Naive B cell (primary cell): ENCODE data around the gene GTF2B. TPM values are rescaled to one million over a fixed set of nuclear protein-coding genes. Genes with fewer than 3 reads are reported as not detected.
A peak's percentile ranks its signal among the peaks of the same experiment; 100 is the strongest.
"Not testable (repeated sequence)": the region's sequence is repeated elsewhere in the genome, so short reads cannot be mapped to it uniquely, and the experiment has no call there.

Source experiments
- ATAC-seq, 2 donors: fragments of 150-1000 bp; cut with Tn5 transposase; 2 replicates each; pipeline ENCODE4 v1.10.0; 2021; ENCODE audit warnings: low read depth in 2 of 2, mild to moderate bottlenecking in 2 of 2, moderate library complexity in 2 of 2
- DNase-seq: peaks from one replicate; pipeline ENCODE4 v3.0.0; 2022
- H3K27ac Mint-ChIP-seq, 6 donors: one replicate each; pipeline ENCODE4 v1.8.0; 2020 to 2022; ENCODE audit warnings: mild to moderate bottlenecking in 6 of 6, mixed read lengths in 6 of 6, moderate library complexity in 5 of 6, inconsistent platforms in 2 of 6
- H3K27me3 Mint-ChIP-seq, 3 donors: one replicate each; pipeline ENCODE4 v1.8.0; 2021 to 2022; ENCODE audit warnings: mixed read lengths in 3 of 3, mild to moderate bottlenecking in 1 of 3
- H3K36me3 Mint-ChIP-seq, 2 donors: one replicate each; pipeline ENCODE4 v1.8.0; 2020 to 2022; ENCODE audit warnings: mixed read lengths in 2 of 2, inconsistent platforms in 1 of 2, mild to moderate bottlenecking in 1 of 2
- H3K4me1 Mint-ChIP-seq, 3 donors: one replicate each; pipeline ENCODE4 v1.8.0; 2020 to 2022; ENCODE audit warnings: mixed read lengths in 3 of 3, inconsistent platforms in 1 of 3, mild to moderate bottlenecking in 1 of 3, moderate library complexity in 1 of 3
- H3K4me3 Mint-ChIP-seq, 8 donors: one replicate each; pipeline ENCODE4 v1.8.0; 2020 to 2022; ENCODE audit warnings: mild to moderate bottlenecking in 8 of 8, mixed read lengths in 8 of 8, moderate library complexity in 8 of 8, inconsistent platforms in 2 of 8
- H3K9me3 Mint-ChIP-seq, 7 donors: one replicate each; pipeline ENCODE4 v1.8.0; 2020 to 2022; ENCODE audit warnings: mixed read lengths in 7 of 7, mild to moderate bottlenecking in 5 of 7, inconsistent platforms in 2 of 7, moderate library complexity in 1 of 7
- polyA plus RNA-seq, 6 donors: library from polyadenylated mRNA; unstranded; fragments of 300-500 nt; fragmentation: Illumina TruSeq; gene quantifications; one replicate each; pipeline ENCODE4 v1.2.3, GENCODE V29; 2021; ENCODE audit warnings: low read depth in 6 of 6

GTF2B gene
- polyA plus RNA-seq, 6 donors from 2014 or later, result 49.1 to 68.3 (median 59.0) TPM

- Mint-ChIP-seq H3K4me1 (peaks cover 14 to 27% (median 22%) of the 10 kb centered on the region in 3 donors), H3K4me3 (no peak overlapping the region), H3K27ac (peak overlapping the region in 3 of 6 donors; percentile 23 to 90 (median 49)), H3K36me3 (peaks cover 0 to 2% of the 10 kb centered on the region in 2 donors), H3K9me3 (no peaks in the 10 kb centered on the region), H3K27me3 (no peaks in the 10 kb centered on the region)
- peak; percentile 16 for DNase-seq
- ATAC-seq, result no peak
Measured at GRCh38 chr1:88877382-88877825, 14.0 kb downstream of the GTF2B start.

GRCh38 chr1:88876573-88877365, 14.6 kb downstream of the GTF2B start:
- Mint-ChIP-seq H3K27ac (no peak overlapping the region), H3K4me3 (no peak overlapping the region), H3K27me3 (no peaks in the 10 kb centered on the region), H3K36me3 (no peaks in the 10 kb centered on the region), H3K9me3 (no peaks in the 10 kb centered on the region), H3K4me1 (peaks cover 14 to 23% (median 18%) of the 10 kb centered on the region in 3 donors)
- no peak for ATAC-seq
- DNase-seq, result no peak

GRCh38 chr1:88875595-88875994, 15.8 kb downstream of the GTF2B start:
- no peaks in the 10 kb centered on the region for H3K27me3 Mint-ChIP-seq
- H3K4me3 Mint-ChIP-seq, result no peak overlapping the region
- no peaks in the 10 kb centered on the region for H3K36me3 Mint-ChIP-seq
- H3K27ac Mint-ChIP-seq, result no peak overlapping the region
- DNase-seq, result no peak
- H3K9me3 Mint-ChIP-seq, result no peaks in the 10 kb centered on the region
- ATAC-seq, result no peak
- peaks cover 14 to 21% (median 18%) of the 10 kb centered on the region in 3 donors for H3K4me1 Mint-ChIP-seq

- DNase-seq, result no peak
- H3K27ac Mint-ChIP-seq, result peak overlapping the region in 2 of 6 donors; percentile 16 to 39
- H3K27me3 Mint-ChIP-seq, result no peaks in the 10 kb centered on the region
- H3K36me3 Mint-ChIP-seq, result no peaks in the 10 kb centered on the region
- no peak for ATAC-seq
- H3K4me3 Mint-ChIP-seq, result no peak overlapping the region
- peaks cover 18 to 26% (median 18%) of the 10 kb centered on the region in 3 donors for H3K4me1 Mint-ChIP-seq
- no peaks in the 10 kb centered on the region for H3K9me3 Mint-ChIP-seq
Measured at GRCh38 chr1:88873737-88874349, 17.5 kb downstream of the GTF2B start.

- H3K4me3 Mint-ChIP-seq, H3K27ac Mint-ChIP-seq, DNase-seq: not testable (repeated sequence)
Measured at GRCh38 chr1:88869644-88870043, 21.7 kb downstream of the GTF2B start.

GRCh38 chr1:88867743-88868521, 23.4 kb downstream of the GTF2B start:
- DNase-seq, result no peak
- Mint-ChIP-seq H3K9me3 (no peaks in the 10 kb centered on the region), H3K4me3 (no peak overlapping the region), H3K4me1 (peaks cover 16 to 37% (median 25%) of the 10 kb centered on the region in 3 donors), H3K27me3 (no peaks in the 10 kb centered on the region), H3K27ac (no peak overlapping the region), H3K36me3 (peaks cover 6 to 7% of the 10 kb centered on the region in 2 donors)
- ATAC-seq, result no peak

More at GRCh38 chr1:88869644-88870043, 21.7 kb downstream of the GTF2B start:
- ATAC-seq, H3K27me3 Mint-ChIP-seq, H3K36me3 Mint-ChIP-seq, H3K9me3 Mint-ChIP-seq: not testable (repeated sequence)
- H3K4me1 Mint-ChIP-seq, result peaks cover 18 to 43% (median 30%) of the 10 kb centered on the region in 3 donors

GRCh38 chr1:88851303-88852063, 39.9 kb downstream of the GTF2B start:
- H3K4me3 Mint-ChIP-seq, result no peak overlapping the region
- peaks cover 0 to 5% (median 0%) of the 10 kb centered on the region in 3 donors for H3K4me1 Mint-ChIP-seq
- DNase-seq (no peak), ATAC-seq (no peak)
- peak overlapping the region in 4 of 6 donors; percentile 34 to 81 (median 52) for H3K27ac Mint-ChIP-seq
- peaks cover 5 to 9% of the 10 kb centered on the region in 2 donors for H3K36me3 Mint-ChIP-seq
- no peaks in the 10 kb centered on the region for H3K27me3 Mint-ChIP-seq
- no peaks in the 10 kb centered on the region for H3K9me3 Mint-ChIP-seq

- Mint-ChIP-seq H3K27ac (no peak overlapping the region), H3K9me3 (no peaks in the 10 kb centered on the region), H3K36me3 (no peaks in the 10 kb centered on the region), H3K27me3 (no peaks in the 10 kb centered on the region), H3K4me3 (no peak overlapping the region), H3K4me1 (peaks cover 0 to 5% (median 0%) of the 10 kb centered on the region in 3 donors)
- ATAC-seq (no peak), DNase-seq (no peak)
Measured at GRCh38 chr1:88847643-88848042, 43.7 kb downstream of the GTF2B start.

- Mint-ChIP-seq H3K4me3 (no peak overlapping the region), H3K27me3 (no peaks in the 10 kb centered on the region)
Measured at GRCh38 chr1:88825721-88826120, 65.6 kb downstream of the GTF2B start.

GRCh38 chr1:88819642-88820041, 71.7 kb downstream of the GTF2B start:
- not testable (repeated sequence) for H3K27ac Mint-ChIP-seq, H3K27me3 Mint-ChIP-seq, DNase-seq, H3K4me3 Mint-ChIP-seq, ATAC-seq, H3K4me1 Mint-ChIP-seq, H3K9me3 Mint-ChIP-seq
- peaks cover 25% of the 10 kb centered on the region in 2 donors for H3K36me3 Mint-ChIP-seq

More at GRCh38 chr1:88825721-88826120, 65.6 kb downstream of the GTF2B start:
- Mint-ChIP-seq H3K27ac (no peak overlapping the region), H3K36me3 (peaks cover 9 to 15% of the 10 kb centered on the region in 2 donors), H3K9me3 (no peaks in the 10 kb centered on the region), H3K4me1 (no peaks in the 10 kb centered on the region)
- ATAC-seq (no peak), DNase-seq (no peak)

GRCh38 chr1:88813471-88813870, 77.9 kb downstream of the GTF2B start:
- Mint-ChIP-seq H3K9me3 (no peaks in the 10 kb centered on the region), H3K27ac (no peak overlapping the region), H3K36me3 (peaks cover 20 to 26% of the 10 kb centered on the region in 2 donors), H3K4me1 (no peaks in the 10 kb centered on the region), H3K27me3 (no peaks in the 10 kb centered on the region), H3K4me3 (no peak overlapping the region)
- no peak for ATAC-seq
- DNase-seq, result no peak

GRCh38 chr1:88812366-88812765, 79.0 kb downstream of the GTF2B start:
- H3K9me3 Mint-ChIP-seq, result no peaks in the 10 kb centered on the region
- no peaks in the 10 kb centered on the region for H3K4me1 Mint-ChIP-seq
- peaks cover 14 to 23% of the 10 kb centered on the region in 2 donors for H3K36me3 Mint-ChIP-seq
- H3K27ac Mint-ChIP-seq, result no peak overlapping the region
- no peak for DNase-seq
- no peak for ATAC-seq
- H3K4me3 Mint-ChIP-seq, result no peak overlapping the region
- H3K27me3 Mint-ChIP-seq, result no peaks in the 10 kb centered on the region

- Mint-ChIP-seq H3K27ac (no peak overlapping the region), H3K4me3 (no peak overlapping the region), H3K9me3 (peaks cover 6 to 30% (median 18%) of the 10 kb centered on the region in 7 donors), H3K4me1 (peaks cover 5 to 14% (median 11%) of the 10 kb centered on the region in 3 donors), H3K27me3 (no peaks in the 10 kb centered on the region), H3K36me3 (peaks cover 43% of the 10 kb centered on the region in 2 donors)
- no peak for ATAC-seq
- DNase-seq, result no peak
Measured at GRCh38 chr1:88803444-88803843, 87.9 kb downstream of the GTF2B start.
